HS-27A (cell line): ENCODE measurements around the gene AMN.

Experiments used
- DNase-seq: peaks from one replicate; pipeline ENCODE4 v3.0.0-alpha.2; 2012; ENCODE audit warnings: low read depth, missing footprints

The AMN gene

DNA sequence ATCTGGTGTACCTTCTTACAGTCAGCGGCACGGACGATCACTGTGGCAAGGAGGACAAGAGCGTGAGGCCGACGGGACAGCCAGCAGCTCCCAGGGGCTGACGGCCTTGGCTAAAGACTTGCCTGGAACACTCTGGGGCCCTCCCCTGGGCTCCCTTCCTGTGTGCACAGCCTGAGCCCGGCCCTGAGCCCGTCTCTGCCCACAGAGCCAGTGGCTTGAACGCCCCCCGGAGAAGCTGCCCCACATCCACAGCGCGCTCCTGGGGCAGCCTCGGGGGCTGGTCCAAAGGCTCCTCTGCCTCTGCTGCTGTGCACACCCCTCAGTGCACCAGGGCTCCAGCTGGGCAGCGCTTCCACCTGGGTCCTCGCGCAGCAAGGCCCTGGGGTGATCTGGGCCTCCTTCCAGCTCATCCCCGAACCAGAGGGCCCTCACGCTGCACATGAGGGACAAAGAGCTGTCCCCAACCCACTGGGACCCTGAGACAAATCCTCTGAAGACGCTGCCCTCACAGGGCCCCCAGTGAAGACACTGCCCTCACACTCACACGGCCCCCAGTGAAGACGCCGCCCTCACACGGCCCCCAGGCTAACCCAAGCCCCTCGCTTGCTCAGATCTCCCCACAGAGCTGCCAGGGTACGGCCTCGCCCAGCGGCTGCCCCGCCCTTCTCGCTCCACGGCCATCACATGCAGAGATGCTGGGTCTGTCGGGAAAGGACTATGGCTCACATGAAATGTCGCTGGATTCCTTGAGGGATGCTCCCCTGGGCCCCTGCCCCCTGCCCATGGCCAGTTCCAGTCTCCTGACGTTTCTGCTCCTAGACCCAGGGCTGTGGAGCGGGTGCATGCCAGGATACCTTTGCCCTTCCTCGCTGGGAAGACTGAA lies 22.2 kb downstream of the AMN start:
- no peak for DNase-seq

DNA sequence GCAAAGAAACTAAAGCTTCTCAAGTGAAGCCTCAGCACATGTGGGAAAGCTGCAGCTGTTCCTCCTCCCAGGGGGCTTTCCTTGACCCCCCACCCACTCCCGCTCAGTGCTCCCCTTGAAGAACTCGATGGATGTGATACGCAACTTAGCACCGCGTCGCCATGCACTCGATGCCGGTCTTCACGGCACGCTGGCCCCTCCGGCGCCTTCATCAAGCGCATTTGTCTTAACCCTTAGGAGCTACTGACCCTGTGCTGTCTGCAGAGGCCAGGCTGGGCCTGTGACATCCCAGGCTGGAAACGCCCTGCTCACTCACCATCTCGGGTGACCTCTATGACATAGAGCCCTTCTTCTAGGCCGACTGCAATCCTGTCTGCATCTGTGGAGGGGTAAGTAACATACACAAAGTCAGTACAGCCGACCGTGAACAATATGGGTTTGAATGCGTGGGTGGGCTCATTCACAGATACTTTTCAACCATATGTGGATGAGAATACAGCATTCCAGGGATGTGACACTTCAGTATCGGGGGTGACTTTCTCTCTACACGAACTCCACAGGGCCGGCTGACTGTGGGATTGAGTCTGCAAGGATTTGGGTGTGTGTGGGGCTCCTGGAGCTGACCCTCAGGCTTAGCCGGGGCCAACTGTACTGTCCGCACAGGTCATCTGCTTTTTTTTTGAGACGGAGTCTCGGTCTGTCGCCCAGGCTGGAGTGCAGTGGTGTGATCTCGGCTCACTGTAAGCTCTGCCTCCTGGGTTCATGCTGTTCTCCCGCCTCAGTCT lies 23.1 kb downstream of the AMN start:
- DNase-seq, result no peak

DNA sequence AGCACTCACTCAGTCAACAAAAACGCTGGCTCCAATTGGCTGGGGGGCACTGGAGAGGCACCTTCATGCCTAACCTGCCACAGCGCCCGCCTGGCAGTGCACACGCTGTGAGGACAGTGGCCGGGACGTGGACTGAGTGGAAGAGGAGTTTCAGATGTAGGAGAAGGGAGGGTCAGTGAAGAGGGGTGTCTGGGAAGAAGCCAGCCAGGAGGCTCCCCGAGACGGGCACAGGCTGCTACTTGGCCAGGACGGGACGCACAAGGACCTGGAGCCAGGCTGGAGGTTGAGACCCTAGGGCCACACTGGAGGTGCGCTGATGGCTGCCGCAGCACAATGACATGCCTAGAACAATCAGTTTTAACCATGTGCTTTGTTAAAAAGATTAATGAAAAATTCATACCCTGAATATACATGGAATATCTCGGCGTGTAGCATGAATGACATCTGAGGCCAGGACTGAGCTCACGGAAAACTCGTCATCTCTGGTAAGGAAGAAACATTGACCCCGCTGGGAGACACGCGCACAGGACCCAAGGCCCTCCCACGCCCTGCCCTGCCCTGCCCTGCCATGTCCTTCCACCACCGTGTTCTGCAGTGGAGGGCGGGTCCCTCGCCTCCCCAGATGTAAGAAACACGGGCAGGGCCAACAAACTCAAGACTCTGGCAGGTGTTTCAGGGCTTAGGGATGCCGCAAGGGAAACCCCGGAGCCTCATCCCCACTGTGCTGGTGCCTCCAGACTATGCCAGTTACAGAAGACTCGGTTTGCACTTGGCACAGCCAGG lies 25.0 kb downstream of the AMN start:
- DNase-seq, result no peak

DNA sequence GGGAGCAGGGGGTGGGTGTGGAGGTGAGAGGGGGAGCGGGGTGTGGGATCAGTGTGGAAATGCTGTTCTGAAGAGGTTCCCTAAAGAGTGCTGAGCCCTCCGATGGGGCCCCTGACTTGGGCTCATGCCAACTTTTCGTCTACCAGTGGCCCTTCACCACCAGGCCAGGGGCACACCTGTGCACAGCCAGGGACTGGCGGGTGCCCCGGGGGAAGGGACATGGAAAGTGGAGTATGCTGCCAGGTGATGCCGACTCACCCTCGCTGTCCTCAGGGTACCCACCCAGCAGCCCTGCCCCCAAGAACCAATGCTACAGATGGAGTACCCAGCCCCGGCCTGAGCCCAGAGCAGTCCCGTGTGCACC lies 26.2 kb downstream of the AMN start:
- no peak for DNase-seq

DNA sequence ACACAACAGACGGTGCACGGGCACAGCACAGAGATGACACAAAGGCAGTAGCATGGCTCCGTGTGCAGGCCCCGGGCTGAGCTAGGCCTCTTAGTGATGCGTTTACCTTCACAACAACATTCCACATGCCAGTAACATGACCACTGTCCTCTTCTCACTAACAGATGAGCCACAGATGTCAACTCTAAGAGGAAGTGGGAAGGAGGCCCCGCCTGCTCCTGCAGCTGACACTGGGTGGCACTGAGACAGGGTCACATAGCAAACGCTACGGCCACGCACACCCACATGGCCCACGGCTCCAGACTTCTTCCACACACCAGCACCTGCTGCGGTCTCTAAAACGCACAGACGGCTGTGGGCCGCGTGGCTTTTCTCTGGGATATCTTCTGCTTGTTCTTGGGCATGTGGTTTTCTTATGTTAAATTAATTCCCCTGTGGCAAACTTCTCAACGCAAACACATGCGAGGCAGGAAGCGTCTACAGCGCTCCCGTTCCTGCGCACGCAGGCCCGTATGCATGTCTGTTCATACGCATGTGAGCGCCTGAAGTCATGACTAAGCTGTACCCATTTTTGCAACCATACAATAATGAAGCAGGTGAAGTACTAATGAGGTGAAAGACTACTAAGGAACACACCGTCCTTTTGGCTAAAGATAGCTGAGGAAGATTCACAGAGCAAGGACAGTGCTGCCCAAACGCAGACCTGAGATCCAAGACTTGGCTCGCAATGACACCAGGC lies 26.8 kb downstream of the AMN start:
- no peak for DNase-seq

DNA sequence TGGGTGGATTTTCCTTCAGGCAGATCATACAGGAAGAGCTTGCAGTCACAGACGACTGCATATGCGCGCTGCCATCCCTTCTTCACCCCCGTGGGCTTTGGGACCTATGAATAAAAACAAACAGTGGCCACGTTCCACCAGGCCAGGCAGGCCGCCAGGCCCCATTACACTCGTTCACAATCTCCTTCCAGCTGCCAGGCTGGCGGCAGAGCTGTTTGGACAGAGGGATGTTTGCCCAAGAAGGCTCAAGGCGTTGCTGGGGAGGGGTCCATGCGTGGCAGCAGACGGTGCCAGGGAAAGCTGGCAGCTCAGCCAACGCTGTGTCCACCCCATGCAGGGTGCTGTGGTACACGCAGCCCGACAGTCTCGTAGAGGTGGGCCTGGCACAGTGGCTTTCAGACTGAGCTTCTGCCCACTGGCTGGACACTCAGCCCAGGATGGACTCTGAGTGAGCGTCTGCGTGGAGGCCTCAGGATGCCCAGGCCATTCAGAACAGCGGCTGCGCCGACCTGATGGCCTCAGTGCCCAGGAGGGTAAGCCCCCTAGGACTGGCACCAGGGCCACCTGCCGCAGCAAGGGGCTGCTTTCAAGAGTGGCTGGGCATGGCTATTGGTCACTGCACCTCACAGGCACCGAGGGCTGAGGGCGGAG lies 27.5 kb downstream of the AMN start:
- no peak for DNase-seq

DNA sequence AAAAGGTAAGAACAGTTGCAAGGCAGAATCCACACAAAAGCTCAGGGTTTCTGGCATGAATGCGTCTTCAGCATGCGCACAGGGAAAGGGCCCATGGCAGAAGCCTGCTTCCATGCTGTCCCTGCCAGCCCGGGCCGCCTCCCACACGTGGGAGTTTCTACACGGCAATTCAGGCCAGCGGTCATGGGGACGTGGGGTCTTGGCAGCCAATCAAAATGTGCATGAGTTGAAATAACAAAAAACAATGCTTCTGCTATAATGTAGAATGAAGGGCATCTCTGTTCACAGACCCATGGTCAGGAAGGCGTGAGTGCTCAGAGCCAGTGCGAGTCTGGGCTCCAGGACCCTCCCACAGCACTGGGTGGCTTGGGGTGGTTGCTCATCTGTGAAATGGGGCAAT lies 28.6 kb downstream of the AMN start:
- DNase-seq, result no peak

DNA sequence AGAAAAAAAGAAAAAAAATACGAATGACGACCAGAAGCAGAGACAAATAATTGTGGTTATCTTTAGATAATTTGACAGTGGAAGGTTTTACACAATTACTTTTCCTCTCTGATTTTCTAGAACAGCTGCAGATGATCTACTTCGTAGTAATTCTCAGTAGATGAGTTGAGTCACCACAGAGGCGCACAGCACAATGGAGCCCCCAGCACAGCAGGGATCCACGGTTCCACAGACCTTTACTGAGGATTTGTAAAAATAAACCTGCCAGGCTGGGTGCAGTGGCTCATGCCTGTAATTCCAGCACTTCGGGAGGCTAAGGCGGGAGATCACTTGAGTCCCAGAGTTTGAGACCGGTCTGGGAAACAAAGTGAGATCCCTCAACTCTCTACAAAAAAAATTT lies 29.3 kb downstream of the AMN start:
- no peak for DNase-seq

DNA sequence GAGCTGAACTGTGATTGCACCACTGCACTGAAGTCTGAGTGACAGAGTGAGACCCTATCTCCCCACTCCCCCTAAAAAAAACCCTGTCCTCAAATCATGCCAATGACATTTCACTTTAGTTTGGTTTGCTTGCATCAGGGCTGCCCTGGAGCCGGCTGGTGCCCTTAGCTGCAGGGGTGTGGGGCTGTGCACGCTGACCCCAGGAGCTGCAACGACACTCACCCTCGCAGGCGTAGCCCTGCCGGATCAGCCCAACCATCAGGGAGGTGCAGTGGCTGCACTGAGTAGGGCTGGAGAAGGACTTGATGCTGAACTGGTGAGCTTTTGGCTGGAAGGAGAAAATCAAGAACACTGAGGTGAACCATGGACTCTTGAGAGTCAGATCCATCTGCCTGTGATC lies 29.8 kb downstream of the AMN start:
- DNase-seq, result no peak

DNA sequence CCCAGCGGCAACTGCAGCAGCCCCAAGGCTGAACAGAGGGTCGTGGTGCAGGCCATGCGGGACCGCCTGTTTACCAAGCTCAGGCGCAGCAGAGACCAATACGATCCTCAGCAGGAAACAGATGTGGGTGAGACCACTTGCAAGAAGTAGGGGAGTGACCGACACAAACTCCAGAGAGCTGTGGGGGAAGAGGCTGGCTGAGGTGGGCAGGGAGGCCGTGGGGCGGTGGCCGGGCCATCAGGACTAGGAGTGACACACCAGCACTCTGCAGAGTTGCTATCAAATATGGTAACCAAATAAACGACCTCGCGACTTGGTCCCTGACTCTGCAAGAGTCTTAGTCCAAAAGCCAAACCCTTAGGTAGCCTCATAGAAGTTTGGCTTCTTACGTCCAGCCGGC lies 30.6 kb downstream of the AMN start:
- DNase-seq, result no peak

DNA sequence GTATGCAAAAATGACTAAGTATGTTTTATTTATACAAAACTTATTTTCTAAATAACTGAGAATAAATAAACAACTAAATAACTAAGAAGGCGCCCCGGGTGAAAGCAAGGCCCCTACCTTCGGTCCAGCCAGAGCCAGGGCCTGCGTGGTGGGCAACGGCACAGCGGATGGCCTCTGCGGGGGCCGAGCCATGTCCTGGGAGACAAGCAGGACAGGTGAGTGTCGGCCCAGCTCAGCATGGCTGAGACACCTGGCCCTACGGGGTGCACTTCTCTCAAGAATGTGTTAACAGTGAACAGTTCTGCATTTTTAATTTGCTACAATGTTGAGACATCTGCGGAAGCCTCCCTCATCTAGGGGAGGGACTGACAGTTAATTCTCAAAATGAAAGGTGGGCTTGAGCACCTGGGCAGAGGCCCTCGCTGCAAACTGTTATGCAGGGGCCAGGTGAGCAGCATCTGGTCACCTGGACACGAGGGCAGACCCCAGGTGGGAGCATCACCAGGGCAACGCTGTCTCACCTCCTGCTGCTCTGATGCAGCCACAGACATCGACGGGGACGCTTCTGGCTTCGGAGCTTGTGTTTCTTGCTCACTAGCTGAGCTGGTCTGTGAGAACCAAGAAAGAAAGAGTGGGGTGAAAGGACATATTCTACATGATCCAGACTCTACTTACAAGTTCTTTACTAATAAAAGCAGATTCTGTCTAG lies 31.8 kb downstream of the AMN start:
- DNase-seq, result no peak

DNA sequence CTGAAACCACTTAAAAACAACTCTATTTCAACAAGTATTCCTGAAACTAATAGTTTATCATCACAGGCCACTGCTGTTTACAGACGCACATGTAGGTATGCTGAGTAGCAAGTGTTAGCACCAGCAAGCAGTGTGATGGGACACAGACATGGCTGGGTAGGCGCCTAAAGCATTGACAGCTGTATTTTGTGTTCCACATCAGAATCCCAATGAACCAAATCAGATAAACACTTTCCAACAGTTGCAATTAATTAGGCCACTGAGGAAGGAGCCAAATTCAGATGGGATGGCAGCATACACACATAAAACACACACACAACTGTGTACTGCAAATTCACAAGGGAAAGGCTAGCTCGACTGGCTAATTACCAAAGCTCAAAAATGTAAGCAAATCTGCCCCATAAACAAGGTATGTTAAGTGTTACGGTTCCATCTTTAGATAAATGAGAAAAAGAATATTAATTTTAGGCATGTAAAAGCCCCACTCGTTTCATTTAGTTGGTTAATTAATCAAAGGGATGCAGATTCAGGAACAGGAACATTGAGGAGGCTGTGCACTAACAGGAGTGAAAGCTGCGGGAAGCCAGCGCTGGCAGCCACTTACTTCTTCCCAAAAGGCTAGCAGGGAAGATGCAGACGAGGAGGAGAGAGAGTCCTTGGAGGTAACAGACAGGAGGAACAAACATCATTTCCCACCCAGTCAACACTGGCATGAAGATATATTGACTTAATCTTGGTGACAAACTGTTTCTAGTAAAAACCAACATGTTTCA lies 33.4 kb downstream of the AMN start:
- DNase-seq, result no peak

DNA sequence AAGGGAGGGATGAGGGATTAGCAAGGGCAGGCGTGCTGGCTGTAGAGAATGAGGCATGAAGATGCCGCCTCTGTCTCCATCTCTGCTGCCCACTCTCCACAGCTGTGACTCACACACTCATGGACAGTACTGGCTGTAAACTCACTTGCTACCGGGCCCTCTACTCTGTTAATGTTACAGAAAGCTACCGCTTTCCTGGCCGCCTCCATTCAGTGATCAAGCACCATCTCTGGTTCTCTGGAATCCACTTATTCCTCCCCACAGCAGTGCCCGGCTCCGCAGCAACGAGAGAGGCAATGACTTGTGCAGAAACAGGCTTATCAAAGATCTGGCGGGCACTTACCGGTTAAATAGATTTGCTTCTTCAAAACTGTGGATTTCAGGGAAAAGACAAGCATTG lies 34.8 kb downstream of the AMN start:
- no peak for DNase-seq

DNA sequence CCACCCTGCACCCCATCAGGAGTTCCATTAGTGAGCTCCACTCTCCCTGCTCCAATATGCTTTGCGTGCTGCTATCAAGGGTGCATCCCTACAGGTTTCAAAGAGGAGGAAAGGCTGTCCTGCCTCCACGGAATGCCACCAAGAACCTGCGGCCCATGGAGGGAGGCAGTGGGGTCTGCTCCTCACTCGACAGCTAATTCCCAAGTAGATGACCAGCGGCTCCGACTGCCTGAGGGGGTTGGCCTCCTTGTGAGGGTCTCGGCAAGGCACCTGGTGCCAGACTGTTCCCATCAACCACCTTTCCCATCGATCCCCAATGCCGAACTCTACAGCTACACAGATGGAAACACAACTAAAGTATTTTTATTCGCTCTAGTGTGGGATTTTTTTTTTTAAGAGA lies 36.0 kb downstream of the AMN start:
- DNase-seq, result no peak

DNA sequence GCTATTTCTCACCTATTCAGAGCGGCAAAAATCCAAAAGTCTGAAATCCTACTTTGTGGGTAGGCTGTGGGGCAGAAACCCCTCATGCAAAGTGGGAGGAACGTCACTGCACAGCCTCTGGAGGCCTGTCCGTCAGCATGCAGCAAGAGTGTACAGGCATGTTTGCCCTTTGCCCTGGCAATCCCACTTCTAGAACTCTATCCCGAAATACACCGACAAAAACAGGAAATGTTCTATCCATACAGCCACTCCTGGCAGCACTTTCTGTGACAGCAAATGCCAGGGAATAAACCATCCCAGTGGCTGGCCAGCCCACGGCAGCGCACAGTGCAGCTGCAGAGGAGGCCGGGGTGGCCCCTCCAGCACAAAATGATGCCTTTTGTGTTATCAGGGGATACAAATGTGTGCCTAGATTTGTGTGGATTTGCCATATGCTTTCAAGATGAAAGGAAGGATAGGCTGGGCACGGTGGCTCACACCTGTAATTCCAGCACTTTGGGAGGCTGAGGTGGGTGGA lies 39.7 kb downstream of the AMN start:
- DNase-seq, result no peak

DNA sequence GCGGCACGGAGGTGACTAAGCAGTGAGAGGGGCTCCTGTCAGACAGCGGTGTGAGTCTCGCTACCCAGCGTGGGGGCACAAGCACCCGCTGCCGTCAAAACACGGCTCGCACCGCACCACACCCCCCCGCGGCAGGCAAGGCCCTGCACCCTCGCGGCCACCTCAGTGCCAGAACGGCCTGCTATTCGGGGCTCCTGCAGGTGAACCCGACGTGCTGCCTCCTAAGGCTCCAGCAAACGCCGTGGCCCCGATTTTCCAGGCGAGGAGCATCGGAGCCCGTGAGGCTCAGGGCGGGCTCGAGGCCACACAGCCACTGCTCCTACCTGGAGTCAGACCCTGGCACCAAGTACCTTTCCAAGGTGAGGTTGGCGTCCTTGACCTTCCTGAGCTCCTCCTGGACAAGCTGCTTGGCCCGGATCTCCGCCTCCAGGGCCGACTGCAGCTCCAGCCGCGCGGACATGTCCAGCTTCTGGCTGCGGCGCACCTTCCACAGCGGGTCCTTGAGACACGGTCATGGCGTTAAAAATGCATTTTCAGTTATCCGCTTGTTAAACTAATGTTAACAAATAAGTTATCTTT lies 41.8 kb downstream of the AMN start:
- no peak for DNase-seq

DNA sequence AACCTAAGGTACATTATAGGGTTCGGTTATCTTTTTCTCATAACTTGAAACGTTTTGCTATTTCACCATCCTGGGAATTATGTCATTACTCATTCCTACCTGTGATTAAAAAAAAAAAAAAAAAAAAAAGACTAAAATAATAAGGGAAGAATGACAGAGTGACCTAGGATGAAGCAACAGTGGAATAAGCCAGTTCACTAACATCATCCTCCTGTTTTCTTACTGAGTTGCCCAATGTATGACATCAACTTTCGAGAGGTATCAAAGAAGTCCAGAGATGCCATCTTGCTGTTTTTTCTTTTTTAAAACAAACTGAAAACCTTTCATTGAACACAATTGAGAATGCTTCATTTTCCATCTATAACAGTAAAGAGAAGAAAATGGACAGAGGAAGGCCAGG lies 42.8 kb downstream of the AMN start:
- DNase-seq, result no peak

DNA sequence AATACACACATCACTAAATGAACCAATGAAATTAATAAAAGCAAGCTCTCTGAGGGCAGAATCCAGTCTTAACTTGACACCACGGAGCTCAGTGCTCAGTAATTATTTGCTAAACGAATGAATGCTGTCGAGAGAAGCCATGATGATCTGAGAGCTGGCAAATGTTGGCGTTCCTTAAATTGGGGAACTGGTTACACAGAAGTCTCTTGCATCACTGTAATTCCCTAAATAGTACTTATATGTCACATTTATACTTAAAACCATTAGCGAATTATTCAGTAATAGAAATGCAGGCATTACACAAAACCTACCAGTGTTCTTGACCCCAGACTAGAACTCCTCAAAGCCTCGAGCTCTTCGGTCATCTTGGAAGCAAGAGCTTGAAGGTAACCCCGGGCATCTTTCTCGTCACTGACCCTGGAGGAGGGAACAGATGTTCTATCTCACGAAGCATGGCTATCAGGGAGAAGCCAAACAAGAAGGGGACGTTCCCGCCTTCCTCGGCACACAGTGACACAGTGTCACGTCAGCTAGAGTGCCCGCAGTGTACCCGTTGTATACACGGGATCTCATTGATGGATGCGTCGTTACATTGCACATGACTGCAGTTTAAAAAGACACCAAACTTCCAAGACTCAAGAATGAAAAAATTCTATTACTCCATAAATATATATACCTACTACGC lies 43.6 kb downstream of the AMN start:
- no peak for DNase-seq
